Lung microvascular endothelial cell (primary cell): ENCODE data around the gene PCDHGB4. TPM values are rescaled to one million over a fixed set of nuclear protein-coding genes. Genes with fewer than 3 reads are reported as not detected.
"Not testable (repeated sequence)": the region's sequence is repeated elsewhere in the genome, so short reads cannot be mapped to it uniquely, and the experiment has no call there.

Experiments used
- DNase-seq, 2 donors: peaks; one replicate each; pipeline versions ENCODE4 v3.0.0 to v3.0.0-alpha.2; 2010; ENCODE audit warnings: low read depth in 2 of 2
- total RNA-seq: library from RNA; depleted of rRNA; stranded (reverse); fragments of >200 nt; gene quantifications from 2 replicates; pipeline ENCODE4 v1.2.1, GENCODE V29; 2014

The PCDHGB4 gene
- total RNA-seq, 1 donor from 2014 or later = 10.1 TPM

- peak; percentile 56 to 73 for DNase-seq
Observed at GRCh38 chr5:141397756-141398551, 10.5 kb downstream of the PCDHGB4 start, which contains the start of gene PCDHGB5. Gene PCDHGB5 (plus strand): TSS chr5:141397947. CDS start chr5:141398128, 181 bp downstream.

GRCh38 chr5:141398608-141399007 is 11.1 kb downstream of the PCDHGB4 start:
- DNase-seq = no peak

GRCh38 chr5:141399555-141400258 is 12.2 kb downstream of the PCDHGB4 start:
- no peak for DNase-seq

GRCh38 chr5:141402553-141403243 is 15.2 kb downstream of the PCDHGB4 start, which contains the start of gene PCDHGA9:
Gene PCDHGA9 (plus strand): TSS chr5:141402778. CDS start chr5:141402953, 175 bp downstream.
- DNase-seq = peak; percentile 35 to 45

GRCh38 chr5:141403387-141403786 is 15.9 kb downstream of the PCDHGB4 start:
- no peak for DNase-seq

GRCh38 chr5:141407790-141408505 is 20.4 kb downstream of the PCDHGB4 start, which contains the start of gene PCDHGB6:
Gene PCDHGB6 (plus strand): TSS chr5:141408021. CDS start chr5:141408203, 182 bp downstream.
- DNase-seq = peak; percentile 50 to 67

GRCh38 chr5:141409598-141410306 is 22.3 kb downstream of the PCDHGB4 start:
- DNase-seq = no peak

GRCh38 chr5:141411575-141411974 is 24.1 kb downstream of the PCDHGB4 start:
- DNase-seq = no peak

- peak; percentile 78 to 79 for DNase-seq
Observed at GRCh38 chr5:141412854-141413539, 25.5 kb downstream of the PCDHGB4 start, which contains the start of gene PCDHGA10. Gene PCDHGA10 (plus strand): TSS chr5:141412987. CDS start chr5:141413176, 189 bp downstream.

- DNase-seq = no peak
Observed at GRCh38 chr5:141413540-141414069, 26.1 kb downstream of the PCDHGB4 start.

GRCh38 chr5:141414548-141415274 is 27.2 kb downstream of the PCDHGB4 start:
- not testable (repeated sequence) for DNase-seq

- DNase-seq = not testable (repeated sequence)
Observed at GRCh38 chr5:141415275-141415618, 27.7 kb downstream of the PCDHGB4 start.

GRCh38 chr5:141417494-141418172 is 30.1 kb downstream of the PCDHGB4 start, which contains the start of gene PCDHGB7:
Gene PCDHGB7 (plus strand): TSS chr5:141417677. CDS start chr5:141417860, 183 bp downstream.
- DNase-seq = peak; percentile 85 to 89

GRCh38 chr5:141419074-141419880 is 31.8 kb downstream of the PCDHGB4 start:
- no peak for DNase-seq

GRCh38 chr5:141420855-141421488 is 33.5 kb downstream of the PCDHGB4 start, which contains the start of gene PCDHGA11:
Gene PCDHGA11 (plus strand): TSS chr5:141421051. CDS start chr5:141421228, 177 bp downstream.
- peak; percentile 54 to 72 for DNase-seq

GRCh38 chr5:141421489-141421855 is 34.0 kb downstream of the PCDHGB4 start:
- DNase-seq = no peak
